IMR-90 (cell line): ENCODE measurements around the gene SRPK1. TPM values are rescaled to one million over a fixed set of nuclear protein-coding genes. Genes with fewer than 3 reads are reported as not detected.

Experiments
- ATAC-seq: fragments of 200-7000 bp; cut with Tn5 transposase; 2 replicates; pipeline ENCODE4 v1.9.1; 2020; ENCODE audit warnings: low read depth, mild to moderate bottlenecking, moderate library complexity
- BruUV-seq: library from RNA; stranded (reverse); fragments of 400-500 nt; replicated peaks from 2 replicates; lab custom pipeline; 2021; lab: Mats Ljungman, UMichigan
- CTCF ChIA-PET: fragments of 300-600 bp; formaldehyde crosslinking; extraction: SDS; loops from one replicate; lab custom pipeline; 2021; ENCODE audit warnings: antibody characterized with exemption; lab: Yijun Ruan, JAX
- POLR2A ChIA-PET: fragments of 300-600 bp; sonication (Branson Sonifier 250); formaldehyde crosslinking; loops from one replicate; lab custom pipeline; 2022; ENCODE audit warnings: antibody characterized with exemption; ENCODE audit not compliant: unreplicated experiment; lab: Charles Lee
- DNase-seq: peaks from one replicate; pipeline ENCODE4 v3.0.0; 2013
- H2AFZ ChIP-seq: replicated peaks from 2 replicates; pipeline ENCODE3; 2013; ENCODE audit warnings: low read length, mild to moderate bottlenecking; ENCODE audit not compliant: poor library complexity
- H2AK5ac ChIP-seq: 2 replicates; pipeline ENCODE4 v1.6.1; 2013; ENCODE audit warnings: low read depth, low read length, inconsistent platforms
- H2AK9ac ChIP-seq: replicated peaks from 2 replicates; pipeline ENCODE3; 2013; ENCODE audit warnings: mild to moderate bottlenecking, low read depth, low read length, moderate library complexity; ENCODE audit not compliant: poor library complexity
- H2BK120ac ChIP-seq: 2 replicates; pipeline ENCODE4 v1.6.1; 2013; ENCODE audit warnings: low read depth, low read length, inconsistent platforms
- H2BK15ac ChIP-seq: 3 replicates; pipeline ENCODE4 v1.6.1; 2013; ENCODE audit warnings: low read depth, low read length, inconsistent platforms
- H2BK20ac ChIP-seq: 2 replicates; pipeline ENCODE4 v1.6.1; 2013; ENCODE audit warnings: low read depth, mild to moderate bottlenecking, inconsistent platforms, low read length, moderate library complexity
- H2BK5ac ChIP-seq: 2 replicates; pipeline ENCODE4 v1.6.1; 2013; ENCODE audit warnings: mild to moderate bottlenecking, low read depth, low read length, inconsistent platforms; ENCODE audit not compliant: poor library complexity, severe bottlenecking
- H3K14ac ChIP-seq: replicated peaks from 2 replicates; pipeline ENCODE4 v1.6.1; 2013; ENCODE audit warnings: low read depth, low read length, inconsistent platforms
- H3K18ac ChIP-seq: 2 replicates; pipeline ENCODE4 v1.6.1; 2013; ENCODE audit warnings: low read depth, low read length, control low read depth
- H3K23ac ChIP-seq: 2 replicates; pipeline ENCODE4 v1.6.1; 2013; ENCODE audit warnings: low read depth, low read length, inconsistent platforms
- H3K27ac ChIP-seq: 2 replicates; pipeline ENCODE4 v1.5.1; 2013; ENCODE audit warnings: mild to moderate bottlenecking, control low read depth, low read length; ENCODE audit not compliant: insufficient read depth
- H3K27me3 ChIP-seq: 2 replicates; pipeline ENCODE4 v1.6.1; 2013; ENCODE audit warnings: low read length; ENCODE audit not compliant: control insufficient read depth, insufficient read depth
- H3K36me3 ChIP-seq: 2 replicates; pipeline ENCODE4 v1.6.1; 2013; ENCODE audit warnings: low read length, mixed read lengths; ENCODE audit not compliant: control insufficient read depth, insufficient read depth
- H3K4ac ChIP-seq: 2 replicates; pipeline ENCODE4 v1.6.1; 2013; ENCODE audit warnings: low read depth, low read length, inconsistent platforms
- H3K4me1 ChIP-seq: 2 replicates; pipeline ENCODE4 v1.6.1; 2013; ENCODE audit warnings: low read length, mixed read lengths; ENCODE audit not compliant: control insufficient read depth, insufficient read depth
- H3K4me2 ChIP-seq: 2 replicates; pipeline ENCODE4 v1.6.1; 2013; ENCODE audit warnings: low read depth, mild to moderate bottlenecking, control low read depth, low read length, moderate library complexity
- H3K4me3 ChIP-seq: 2 replicates; pipeline ENCODE4 v1.5.1; 2013; ENCODE audit warnings: low read depth, mild to moderate bottlenecking, control low read depth, low read length, moderate library complexity; ENCODE audit not compliant: insufficient read depth
- H3K56ac ChIP-seq: 2 replicates; pipeline ENCODE4 v1.6.1; 2013; ENCODE audit warnings: low read length, inconsistent platforms; ENCODE audit not compliant: insufficient read depth; ENCODE audit errors: extremely low read depth
- H3K79me1 ChIP-seq, 2 experiments: 2 replicates each; pipeline ENCODE4 v1.6.1; 2013; ENCODE audit warnings: low read length in 2 of 2, inconsistent platforms in 1 of 2, low read depth in 1 of 2
- H3K9ac ChIP-seq: 2 replicates; pipeline ENCODE4 v1.6.1; 2013; ENCODE audit warnings: low read depth, low read length, control low read depth
- H3K9me1 ChIP-seq: 2 replicates; pipeline ENCODE4 v1.6.1; 2013; ENCODE audit warnings: low read length, inconsistent platforms; ENCODE audit not compliant: insufficient read depth
- H3K9me3 ChIP-seq: 2 replicates; pipeline ENCODE4 v1.6.1; 2013; ENCODE audit warnings: low read length; ENCODE audit not compliant: control insufficient read depth, insufficient read depth
- H4K20me1 ChIP-seq: 2 replicates; pipeline ENCODE4 v1.6.1; 2013; ENCODE audit warnings: low read length, inconsistent platforms; ENCODE audit not compliant: insufficient read depth
- H4K5ac ChIP-seq: 2 replicates; pipeline ENCODE4 v1.6.1; 2013; ENCODE audit warnings: mild to moderate bottlenecking, low read depth, low read length, control low read depth
- H4K8ac ChIP-seq, 2 experiments: 2 replicates each; pipeline ENCODE4 v1.6.1; 2013; ENCODE audit warnings: low read depth in 2 of 2, low read length in 2 of 2, control low read depth in 1 of 2, inconsistent platforms in 1 of 2
- H4K91ac ChIP-seq: 2 replicates; pipeline ENCODE4 v1.6.1; 2013; ENCODE audit warnings: low read depth, low read length, inconsistent platforms; ENCODE audit not compliant: insufficient read depth
- CEBPB ChIP-seq: IDR thresholded peaks from 2 replicates; pipeline ENCODE4 v1.6.1; 2012; ENCODE audit warnings: low read depth, low read length, improper control_type of control experiment
- CHD1 ChIP-seq: IDR thresholded peaks from 2 replicates; pipeline ENCODE4 v1.6.1; 2012; ENCODE audit warnings: low read depth, low read length, improper control_type of control experiment
- MAFK ChIP-seq: IDR thresholded peaks from 2 replicates; pipeline ENCODE4 v1.6.1; 2012; ENCODE audit warnings: low read depth, low read length, improper control_type of control experiment
- MAZ ChIP-seq: IDR thresholded peaks from 2 replicates; pipeline ENCODE4 v1.6.1; 2012; ENCODE audit warnings: low read depth, mild to moderate bottlenecking, low read length, improper control_type of control experiment, moderate library complexity, borderline replicate concordance
- MXI1 ChIP-seq: IDR thresholded peaks from 2 replicates; pipeline ENCODE4 v1.6.1; 2012; ENCODE audit warnings: low read depth, mild to moderate bottlenecking, low read length, moderate library complexity, borderline replicate concordance
- NFE2L2 ChIP-seq: fragments of 150-350 bp; IDR thresholded peaks from 2 replicates; pipeline ENCODE4 v1.6.1; 2016; ENCODE audit warnings: low read depth, mild to moderate bottlenecking, low read length
- POLR2A ChIP-seq: IDR thresholded peaks from 2 replicates; pipeline ENCODE4 v1.6.1; 2012; ENCODE audit warnings: mild to moderate bottlenecking, low read depth, low read length
- RAD21 ChIP-seq: IDR thresholded peaks from 2 replicates; pipeline ENCODE4 v1.6.1; 2012; ENCODE audit warnings: low read length, improper control_type of control experiment
- RCOR1 ChIP-seq: IDR thresholded peaks from 2 replicates; pipeline ENCODE4 v1.6.1; 2012; ENCODE audit warnings: mild to moderate bottlenecking, low read length, improper control_type of control experiment; ENCODE audit not compliant: insufficient replicate concordance
- RFX5 ChIP-seq: IDR thresholded peaks from 2 replicates; pipeline ENCODE4 v1.8.0; 2012; ENCODE audit warnings: low read depth, mild to moderate bottlenecking, low read length, moderate library complexity
- SMC3 ChIP-seq: fragments of 150-350 bp; IDR thresholded peaks from 2 replicates; pipeline ENCODE4 v1.6.1; 2016; ENCODE audit warnings: low read depth, mild to moderate bottlenecking, antibody characterized with exemption, low read length, moderate library complexity
- WGBS, 2 experiments: methylation state at CpG; one replicate each; pipeline versions ENCODE4 v1.1.5 to v1.1.7; 2013; ENCODE audit warnings: missing lambda C conversion rate in 2 of 2; ENCODE audit not compliant: insufficient read length in 1 of 2; ENCODE audit errors: extremely low coverage in 2 of 2; 5-methylcytosine and 5-hydroxymethylcytosine counted together
- dilution Hi-C: fragments of 300-500 bp; cut with HindIII; formaldehyde crosslinking; loops from one replicate; pipeline ENCODE4 v1.14.3; 2018; ENCODE audit warnings: low sequenced_read_pairs; ENCODE audit not compliant: unreplicated experiment
- in situ Hi-C: fragments of 300-500 bp; cut with MboI; formaldehyde crosslinking; loops from 3 replicates; pipeline ENCODE4 v1.14.3; 2019; ENCODE audit warnings: low sequenced_read_pairs, inconsistent platforms, mixed read lengths
- intact Hi-C: fragments of 100-400 bp; cut with micrococcal nuclease; formaldehyde crosslinking; loops from 2 replicates; pipeline ENCODE4 v1.10.0; 2022
- polyA plus RNA-seq, 3 experiments: library from polyadenylated mRNA; depleted of rRNA; stranded (reverse); fragments of >200 nt; gene quantifications; 2 replicates each; pipeline ENCODE4 v1.2.3, GENCODE V29; 2012; ENCODE audit warnings: low replicate concordance in 1 of 3
- total RNA-seq: library from RNA; depleted of rRNA; stranded (reverse); fragments of >200 nt; gene quantifications from 2 replicates; pipeline ENCODE4 v1.2.3, GENCODE V29; 2012
- TF ChIP-seq, protein P1 (sequence below): conservative IDR thresholded peaks from 2 replicates; pipeline ENCODE4 v1.5.1; 2012; ENCODE audit warnings: mild to moderate bottlenecking, low read depth, low read length, improper control_type of control experiment
- TF ChIP-seq, protein P2 (sequence below): fragments of 150-350 bp; IDR thresholded peaks from 2 replicates; pipeline ENCODE4 v1.6.1; 2016; ENCODE audit warnings: low read depth, mild to moderate bottlenecking, low read length, moderate library complexity, borderline replicate concordance
- TF ChIP-seq, protein P3 (sequence below): fragments of 150-350 bp; IDR thresholded peaks from 2 replicates; pipeline ENCODE4 v1.6.1; 2017; ENCODE audit warnings: mild to moderate bottlenecking, antibody characterized with exemption, low read length, low read depth

Gene SRPK1
- total and polyA plus RNA-seq, 2 of the 4 experiments (the other 2 are of a cell fraction), result 22.5 to 44.6 TPM

DNA sequence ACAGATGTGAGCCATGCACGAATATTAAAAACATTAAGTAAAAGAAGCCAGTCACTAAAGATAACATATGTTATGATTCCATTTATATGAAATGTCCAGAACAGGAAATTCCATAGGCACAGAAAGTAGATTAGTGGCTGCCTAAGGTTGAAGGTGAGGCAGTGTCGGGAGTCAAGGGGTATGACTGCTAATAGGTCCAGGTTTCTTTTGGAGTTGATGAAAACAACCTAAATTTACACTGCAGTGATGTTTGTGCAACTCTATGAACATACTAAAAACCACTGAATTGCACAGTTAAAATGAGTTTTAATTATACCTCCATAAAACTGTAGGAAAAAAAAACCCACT is 14.4 kb downstream of the SRPK1 start:
- H4K5ac ChIP-seq, result no peak overlapping the region
- H3K27ac ChIP-seq, result no peak overlapping the region
- peaks cover 13% of the 10 kb centered on the region for H3K36me3 ChIP-seq
- H2AFZ ChIP-seq, result no peak overlapping the region
- peak; percentile 56 for ATAC-seq
- H3K4ac ChIP-seq, result no peak overlapping the region
- H2BK15ac ChIP-seq, result no peak overlapping the region
- no peak overlapping the region for H2BK20ac ChIP-seq
- intact Hi-C loops (no loop called here), dilution Hi-C loops (no loop called here), in situ Hi-C loops (no loop called here)
- H3K4me2 ChIP-seq, result peak overlapping the region; percentile 45; the same call in 1 of the 2 replicates
- peaks cover 32 to 79% of the 10 kb centered on the region in 2 experiments; a peak in 3 of 4 replicates for H3K79me1 ChIP-seq
- BruUV-seq, result no TSS peak
- H3K18ac ChIP-seq, result no peak overlapping the region
- DNase-seq, result peak; percentile 42
- peaks cover 7% of the 10 kb centered on the region for H4K20me1 ChIP-seq
- H3K9me3 ChIP-seq, result peaks cover 2% of the 10 kb centered on the region; the same call in 1 of the 2 replicates
- ChIA-PET CTCF (no interaction called here), POLR2A (no interaction called here)
- H2AK9ac ChIP-seq, result no peak overlapping the region
- H3K4me3 ChIP-seq, result no peak overlapping the region
- no peak overlapping the region for H2BK5ac ChIP-seq
- H3K9me1 ChIP-seq, result peaks cover 3% of the 10 kb centered on the region; the same call in 1 of the 2 replicates
- no peak overlapping the region for H3K23ac ChIP-seq
- H4K91ac ChIP-seq, result no peak overlapping the region
- no peak overlapping the region for H2AK5ac ChIP-seq
- H3K4me1 ChIP-seq, result peaks cover 5% of the 10 kb centered on the region
- no peak overlapping the region for H3K56ac ChIP-seq
- no peak overlapping the region for H3K9ac ChIP-seq
- no peak overlapping the region for H4K8ac ChIP-seq
- TF ChIP-seq SMC3, result no peak
- TF ChIP-seq RAD21, result no peak
- no peak for TF ChIP-seq RFX5
- no peak for TF ChIP-seq RCOR1
- TF ChIP-seq, protein P1, sequence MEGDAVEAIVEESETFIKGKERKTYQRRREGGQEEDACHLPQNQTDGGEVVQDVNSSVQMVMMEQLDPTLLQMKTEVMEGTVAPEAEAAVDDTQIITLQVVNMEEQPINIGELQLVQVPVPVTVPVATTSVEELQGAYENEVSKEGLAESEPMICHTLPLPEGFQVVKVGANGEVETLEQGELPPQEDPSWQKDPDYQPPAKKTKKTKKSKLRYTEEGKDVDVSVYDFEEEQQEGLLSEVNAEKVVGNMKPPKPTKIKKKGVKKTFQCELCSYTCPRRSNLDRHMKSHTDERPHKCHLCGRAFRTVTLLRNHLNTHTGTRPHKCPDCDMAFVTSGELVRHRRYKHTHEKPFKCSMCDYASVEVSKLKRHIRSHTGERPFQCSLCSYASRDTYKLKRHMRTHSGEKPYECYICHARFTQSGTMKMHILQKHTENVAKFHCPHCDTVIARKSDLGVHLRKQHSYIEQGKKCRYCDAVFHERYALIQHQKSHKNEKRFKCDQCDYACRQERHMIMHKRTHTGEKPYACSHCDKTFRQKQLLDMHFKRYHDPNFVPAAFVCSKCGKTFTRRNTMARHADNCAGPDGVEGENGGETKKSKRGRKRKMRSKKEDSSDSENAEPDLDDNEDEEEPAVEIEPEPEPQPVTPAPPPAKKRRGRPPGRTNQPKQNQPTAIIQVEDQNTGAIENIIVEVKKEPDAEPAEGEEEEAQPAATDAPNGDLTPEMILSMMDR, result no peak
- TF ChIP-seq MAFK, result no peak
- TF ChIP-seq, protein P2, sequence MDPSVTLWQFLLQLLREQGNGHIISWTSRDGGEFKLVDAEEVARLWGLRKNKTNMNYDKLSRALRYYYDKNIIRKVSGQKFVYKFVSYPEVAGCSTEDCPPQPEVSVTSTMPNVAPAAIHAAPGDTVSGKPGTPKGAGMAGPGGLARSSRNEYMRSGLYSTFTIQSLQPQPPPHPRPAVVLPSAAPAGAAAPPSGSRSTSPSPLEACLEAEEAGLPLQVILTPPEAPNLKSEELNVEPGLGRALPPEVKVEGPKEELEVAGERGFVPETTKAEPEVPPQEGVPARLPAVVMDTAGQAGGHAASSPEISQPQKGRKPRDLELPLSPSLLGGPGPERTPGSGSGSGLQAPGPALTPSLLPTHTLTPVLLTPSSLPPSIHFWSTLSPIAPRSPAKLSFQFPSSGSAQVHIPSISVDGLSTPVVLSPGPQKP, result no peak
- TF ChIP-seq, protein P3, sequence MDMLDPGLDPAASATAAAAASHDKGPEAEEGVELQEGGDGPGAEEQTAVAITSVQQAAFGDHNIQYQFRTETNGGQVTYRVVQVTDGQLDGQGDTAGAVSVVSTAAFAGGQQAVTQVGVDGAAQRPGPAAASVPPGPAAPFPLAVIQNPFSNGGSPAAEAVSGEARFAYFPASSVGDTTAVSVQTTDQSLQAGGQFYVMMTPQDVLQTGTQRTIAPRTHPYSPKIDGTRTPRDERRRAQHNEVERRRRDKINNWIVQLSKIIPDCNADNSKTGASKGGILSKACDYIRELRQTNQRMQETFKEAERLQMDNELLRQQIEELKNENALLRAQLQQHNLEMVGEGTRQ, result no peak
- no peak for TF ChIP-seq MXI1
- TF ChIP-seq NFE2L2, result no peak
- no peak for TF ChIP-seq POLR2A
- no peak for TF ChIP-seq CHD1
- TF ChIP-seq MAZ, result no peak
- TF ChIP-seq CEBPB, result no peak
- no peaks in the 10 kb centered on the region for H3K27me3 ChIP-seq
- H2BK120ac ChIP-seq, result no peak overlapping the region
- no peak overlapping the region for H3K14ac ChIP-seq
- WGBS, 2 experiments, result no CpG with 5 or more reads among the region's 2 CpGs
